GM12801 (cell line): Measurements from ENCODE around the gene CD247.

Experiments used
- CTCF ChIP-seq: IDR thresholded peaks from one replicate; pipeline ENCODE4 v1.5.1; 2011; ENCODE audit warnings: control low read depth; ENCODE audit not compliant: insufficient read length; ENCODE audit errors: extremely low read depth

Gene CD247

GRCh38 chr1:167487614-167488013, 30.7 kb downstream of the CD247 start:
- TF ChIP-seq CTCF = no peak

- TF ChIP-seq CTCF = no peak
Observed at GRCh38 chr1:167486090-167486824, 32.1 kb downstream of the CD247 start.

GRCh38 chr1:167484726-167485502, 33.4 kb downstream of the CD247 start:
- TF ChIP-seq CTCF = no peak

GRCh38 chr1:167483790-167484189, 34.5 kb downstream of the CD247 start:
- no peak for TF ChIP-seq CTCF

- TF ChIP-seq CTCF = no peak
Observed at GRCh38 chr1:167482184-167482583, 36.1 kb downstream of the CD247 start.

GRCh38 chr1:167479331-167479979, 38.9 kb downstream of the CD247 start:
- TF ChIP-seq CTCF = no peak

GRCh38 chr1:167477986-167478385, 40.3 kb downstream of the CD247 start:
- TF ChIP-seq CTCF = no peak
